Left renal pelvis (tissue), 4 donors: ENCODE results near the gene TMEM62. TPM values are rescaled to one million over a fixed set of nuclear protein-coding genes. Genes with fewer than 3 reads are reported as not detected.

ENCODE experiments used
- DNase-seq, 4 donors: peaks; one replicate each; pipeline ENCODE4 v3.0.0-alpha.2; 2013; ENCODE audit warnings: low read depth in 4 of 4, low spot score in 3 of 4
- polyA plus RNA-seq, 4 donors: library from polyadenylated mRNA; unstranded; fragments of 120-200 nt; gene quantifications; one replicate each; pipeline ENCODE4 v1.2.1, GENCODE V29; 2013; ENCODE audit not compliant: insufficient read length in 4 of 4

The TMEM62 gene
- polyA plus RNA-seq, 4 donors = 5.5 to 18.0 (median 16.5) TPM

- no peak for DNase-seq
Measured at GRCh38 chr15:43226436-43227305, 93.3 kb downstream of the TMEM62 start.

- no peak for DNase-seq
Measured at GRCh38 chr15:43229977-43230376, 96.6 kb downstream of the TMEM62 start.

- no peak for DNase-seq
Measured at GRCh38 chr15:43230640-43231115, 97.3 kb downstream of the TMEM62 start.

- DNase-seq = no peak
Measured at GRCh38 chr15:43232289-43232874, 99.0 kb downstream of the TMEM62 start.

Other genes starting within 250 kb of the TMEM62 start
- 10 to 100 TPM in 3 of 4 donors, 1 to 10 TPM in 1; 9.2 to 14.1 (median 11.0) TPM for gene TTBK2, start 212.8 kb upstream of the TMEM62 start, polyA plus RNA-seq
- 10 to 100 TPM; 18.1 to 25.3 (median 23.1) TPM for gene UBR1, start 27.5 kb upstream of the TMEM62 start, polyA plus RNA-seq
- 10 to 100 TPM; 43.5 to 57.9 (median 56.4) TPM for gene CCNDBP1, start 51.8 kb downstream of the TMEM62 start, polyA plus RNA-seq
- 10 to 100 TPM in 1 of 4 donors, 1 to 10 TPM in 3; 1.1 to 16.9 (median 1.3) TPM for gene EPB42, start 87.4 kb downstream of the TMEM62 start, polyA plus RNA-seq
- not detected for gene TGM5, start 133.3 kb downstream of the TMEM62 start, polyA plus RNA-seq
- gene TGM7, start 168.7 kb downstream of the TMEM62 start, polyA plus RNA-seq = under 1 TPM in 1 of 4 donors, not detected in 3; 0.09 TPM
- 10 to 100 TPM in 3 of 4 donors, 1 to 10 TPM in 1; 9.2 to 13.8 (median 13.2) TPM for gene LCMT2, start 197.0 kb downstream of the TMEM62 start, polyA plus RNA-seq
- 10 to 100 TPM; 25.1 to 35.6 (median 26.6) TPM for gene ZSCAN29, start 237.5 kb downstream of the TMEM62 start, polyA plus RNA-seq
- 10 to 100 TPM; 19.1 to 38.3 (median 25.2) TPM for gene TUBGCP4, start 237.5 kb downstream of the TMEM62 start, polyA plus RNA-seq